ENCODE results near the gene DAND5.

DAND5 gene

DNA sequence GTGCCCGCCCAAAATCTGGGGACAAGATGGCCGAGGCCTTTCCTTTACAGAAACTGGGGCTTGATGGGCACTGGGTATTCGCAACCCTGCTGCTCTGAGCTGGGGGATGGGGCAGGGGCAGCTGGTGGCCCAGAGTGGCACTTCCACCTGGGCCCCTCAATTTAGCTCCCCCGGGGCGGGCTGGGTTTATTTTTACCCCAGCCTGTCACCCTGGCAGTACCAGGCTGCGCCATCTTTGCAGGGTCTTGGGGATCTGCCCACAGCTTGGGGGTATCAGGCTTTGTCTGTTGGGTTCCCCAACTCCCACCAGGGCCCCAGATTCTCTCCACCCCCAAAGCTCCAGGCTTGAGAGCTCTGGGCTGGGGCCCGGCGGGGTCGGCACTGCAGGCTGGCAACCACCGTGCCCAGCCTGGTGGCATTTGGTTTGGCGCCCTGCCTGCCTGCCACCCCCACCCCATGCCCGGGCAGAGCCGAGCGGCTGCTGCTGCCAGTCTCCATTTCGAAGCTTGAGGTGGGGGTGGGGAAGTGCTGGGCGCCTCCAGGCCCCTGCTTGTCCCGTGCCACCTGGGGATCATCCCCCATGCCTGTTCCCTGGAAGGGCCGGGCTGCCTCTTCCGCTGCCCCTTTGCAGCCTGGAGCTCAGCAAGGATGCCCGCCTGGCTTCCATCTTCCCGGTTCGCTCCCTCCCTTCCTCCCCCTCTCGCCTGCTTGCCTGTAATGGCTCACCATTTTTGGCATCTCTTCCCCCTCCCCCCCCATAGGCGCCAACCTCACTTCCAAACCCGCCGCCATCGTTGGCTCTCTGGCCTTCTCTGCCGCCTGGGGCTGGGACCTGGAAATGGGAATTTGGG is 37.3 kb downstream of the DAND5 start:
- Histone ChIP-seq H3K27ac (ENCODE audit: low read depth, low read length) (no peak overlapping the region), H3K9me3 (ENCODE audit: control insufficient read depth, insufficient read depth, low read depth, low read length) (no peaks in the 10 kb centered on the region), H3K9ac (ENCODE audit: low read length) (no peak overlapping the region), H3K4me1 (ENCODE audit: control insufficient read depth, insufficient read depth, low read length) (peaks cover 16% of the 10 kb centered on the region), H3K36me3 (ENCODE audit: control insufficient read depth, insufficient read depth, low read length) (no peaks in the 10 kb centered on the region), H3K27me3 (ENCODE audit: control insufficient read depth, insufficient read depth, low read length) (peaks cover 96% of the 10 kb centered on the region), H3K4me3 (ENCODE audit: low read depth, low read length) (no peak overlapping the region)

DNA sequence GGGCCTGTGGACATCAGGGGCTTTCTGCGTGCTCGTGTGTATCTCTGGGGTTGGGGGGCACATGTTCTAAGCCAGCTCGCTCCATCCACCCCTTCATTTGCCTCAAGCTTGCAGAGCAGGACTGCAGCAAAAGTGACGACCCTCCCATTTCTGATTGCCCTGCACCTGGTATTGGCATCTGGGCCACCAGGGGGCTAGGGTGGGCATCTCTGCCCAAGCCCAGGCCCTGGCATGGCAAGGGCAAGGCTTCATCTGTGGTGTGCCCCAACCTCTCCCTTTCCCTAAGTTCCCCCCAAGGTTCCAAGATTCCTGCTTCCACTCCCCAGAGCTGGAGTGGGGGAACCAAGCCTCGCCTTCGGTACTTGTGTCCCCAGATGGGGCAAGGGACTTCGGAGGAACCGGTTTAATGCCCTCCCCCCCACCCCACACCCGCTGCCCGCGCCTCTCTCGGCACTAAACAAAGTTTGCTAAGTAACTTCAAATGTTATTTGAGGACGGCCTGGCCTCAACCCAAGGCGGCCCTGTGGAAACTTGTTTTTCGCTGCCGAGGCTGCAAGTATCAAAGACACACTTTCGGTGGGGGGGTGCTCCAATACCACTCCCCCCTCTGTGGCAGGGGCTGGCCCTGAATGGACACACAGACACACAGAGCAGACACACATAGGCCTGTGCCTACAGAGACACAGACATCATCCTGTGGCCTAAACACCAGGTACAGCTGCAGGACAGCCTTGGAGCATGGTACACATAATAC is 38.1 kb downstream of the DAND5 start:
- peaks cover 99% of the 10 kb centered on the region for H3K27me3 ChIP-seq (ENCODE audit: control insufficient read depth, insufficient read depth, low read length)
- H3K36me3 ChIP-seq (ENCODE audit: control insufficient read depth, insufficient read depth, low read length) = no peaks in the 10 kb centered on the region
- no peak overlapping the region for H3K4me3 ChIP-seq (ENCODE audit: low read depth, low read length)
- no peaks in the 10 kb centered on the region for H3K9me3 ChIP-seq (ENCODE audit: control insufficient read depth, insufficient read depth, low read depth, low read length)
- H3K4me1 ChIP-seq (ENCODE audit: control insufficient read depth, insufficient read depth, low read length) = peaks cover 19% of the 10 kb centered on the region
- no peak overlapping the region for H3K9ac ChIP-seq (ENCODE audit: low read length)
- H3K27ac ChIP-seq (ENCODE audit: low read depth, low read length) = no peak overlapping the region

DNA sequence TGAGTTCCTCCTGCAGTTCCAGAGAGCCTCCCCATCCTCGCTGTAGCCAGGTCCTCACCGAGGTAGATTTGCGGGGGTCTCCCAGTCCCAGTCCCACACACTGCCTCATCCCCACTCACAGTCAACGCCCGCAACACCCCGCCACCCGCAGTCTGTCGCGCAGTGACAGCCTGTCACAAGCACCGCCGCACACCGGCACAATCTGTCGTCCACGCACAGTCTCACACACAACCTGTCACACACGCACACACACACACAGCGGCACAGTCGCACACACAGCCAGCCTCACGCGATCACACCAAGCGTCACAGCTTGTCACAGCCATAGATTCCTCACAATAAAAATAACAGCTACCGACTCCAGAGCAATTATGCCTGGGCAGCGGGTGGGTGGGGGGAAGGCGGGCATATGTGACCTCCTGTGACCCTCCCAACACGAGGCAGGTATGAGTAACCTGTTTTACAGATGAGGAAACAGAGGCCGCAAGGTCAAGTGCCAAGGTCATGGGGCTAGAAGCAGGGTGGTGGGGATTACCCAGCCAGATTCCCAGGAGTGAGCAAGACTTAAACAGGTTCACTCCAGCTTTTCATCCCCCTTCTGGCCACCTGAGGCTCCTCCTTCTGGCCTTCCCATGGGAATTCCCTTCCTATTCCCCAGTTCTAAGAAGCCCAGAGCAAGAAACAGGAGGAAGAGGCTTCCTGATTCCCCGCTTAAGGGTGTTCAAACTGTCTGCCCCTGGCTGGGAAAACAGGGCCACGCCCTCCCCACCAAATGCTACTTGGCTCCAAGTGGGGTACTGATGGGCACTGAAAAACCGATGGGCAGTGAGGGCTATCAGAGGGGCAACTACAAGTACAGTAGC is 39.8 kb downstream of the DAND5 start:
- peaks cover 33% of the 10 kb centered on the region for H3K4me1 ChIP-seq (ENCODE audit: control insufficient read depth, insufficient read depth, low read length)
- H3K36me3 ChIP-seq (ENCODE audit: control insufficient read depth, insufficient read depth, low read length) = no peaks in the 10 kb centered on the region
- H3K4me3 ChIP-seq (ENCODE audit: low read depth, low read length) = no peak overlapping the region
- no peak overlapping the region for H3K9ac ChIP-seq (ENCODE audit: low read length)
- H3K27ac ChIP-seq (ENCODE audit: low read depth, low read length) = no peak overlapping the region
- peaks cover 99% of the 10 kb centered on the region for H3K27me3 ChIP-seq (ENCODE audit: control insufficient read depth, insufficient read depth, low read length)
- no peaks in the 10 kb centered on the region for H3K9me3 ChIP-seq (ENCODE audit: control insufficient read depth, insufficient read depth, low read depth, low read length)

DNA sequence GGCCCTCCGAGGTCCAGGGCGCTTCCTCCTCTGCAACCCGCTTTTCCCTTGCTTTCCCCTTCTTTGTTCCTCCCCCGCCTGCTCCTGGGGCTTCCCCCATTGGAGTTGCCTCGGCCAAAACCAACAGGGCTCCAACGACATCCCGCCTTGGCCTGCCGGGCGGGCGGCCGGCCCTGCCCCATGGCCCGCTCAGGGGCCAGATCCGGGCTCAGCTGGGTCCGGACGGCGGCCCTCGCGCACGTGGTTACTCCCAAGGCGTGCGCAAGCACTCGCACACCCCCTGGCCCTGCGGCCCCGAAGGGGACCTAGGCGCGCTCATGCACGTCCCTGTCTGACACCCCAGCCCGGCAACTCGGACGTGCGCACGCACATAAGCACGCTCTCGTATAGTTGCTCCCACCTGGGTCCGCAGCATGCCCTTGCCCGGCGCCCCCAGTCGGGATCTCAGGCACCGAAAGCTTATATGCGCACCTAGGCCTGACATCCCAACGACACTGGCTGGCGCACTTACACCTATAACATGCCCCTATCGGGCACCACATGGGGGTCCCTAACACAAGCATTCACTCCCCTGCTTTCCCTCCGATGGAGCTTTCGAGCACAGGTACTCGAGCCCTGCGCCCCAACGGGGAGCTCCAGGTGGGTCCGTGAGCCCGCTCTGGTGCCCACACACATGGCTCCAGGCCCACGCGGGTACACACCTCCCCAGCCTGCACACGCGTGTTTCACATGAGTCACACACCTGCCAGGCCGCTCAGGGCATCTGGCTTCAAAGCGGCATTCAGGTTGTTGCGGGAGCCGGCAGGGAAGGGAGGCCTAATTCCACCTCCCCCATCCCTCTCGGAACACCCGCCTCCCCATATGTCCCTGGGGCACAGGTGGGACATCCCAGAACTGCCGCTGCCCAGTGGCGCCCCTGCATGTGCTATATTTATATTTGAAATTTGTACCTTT is 40.9 kb downstream of the DAND5 start:
- Histone ChIP-seq H3K36me3 (ENCODE audit: control insufficient read depth, insufficient read depth, low read length) (no peaks in the 10 kb centered on the region), H3K4me1 (ENCODE audit: control insufficient read depth, insufficient read depth, low read length) (peaks cover 38% of the 10 kb centered on the region), H3K9ac (ENCODE audit: low read length) (no peak overlapping the region), H3K9me3 (ENCODE audit: control insufficient read depth, insufficient read depth, low read depth, low read length) (no peaks in the 10 kb centered on the region), H3K27me3 (ENCODE audit: control insufficient read depth, insufficient read depth, low read length) (peaks cover 100% of the 10 kb centered on the region), H3K27ac (ENCODE audit: low read depth, low read length) (no peak overlapping the region), H3K4me3 (ENCODE audit: low read depth, low read length) (peak overlapping the region; percentile 36)

DNA sequence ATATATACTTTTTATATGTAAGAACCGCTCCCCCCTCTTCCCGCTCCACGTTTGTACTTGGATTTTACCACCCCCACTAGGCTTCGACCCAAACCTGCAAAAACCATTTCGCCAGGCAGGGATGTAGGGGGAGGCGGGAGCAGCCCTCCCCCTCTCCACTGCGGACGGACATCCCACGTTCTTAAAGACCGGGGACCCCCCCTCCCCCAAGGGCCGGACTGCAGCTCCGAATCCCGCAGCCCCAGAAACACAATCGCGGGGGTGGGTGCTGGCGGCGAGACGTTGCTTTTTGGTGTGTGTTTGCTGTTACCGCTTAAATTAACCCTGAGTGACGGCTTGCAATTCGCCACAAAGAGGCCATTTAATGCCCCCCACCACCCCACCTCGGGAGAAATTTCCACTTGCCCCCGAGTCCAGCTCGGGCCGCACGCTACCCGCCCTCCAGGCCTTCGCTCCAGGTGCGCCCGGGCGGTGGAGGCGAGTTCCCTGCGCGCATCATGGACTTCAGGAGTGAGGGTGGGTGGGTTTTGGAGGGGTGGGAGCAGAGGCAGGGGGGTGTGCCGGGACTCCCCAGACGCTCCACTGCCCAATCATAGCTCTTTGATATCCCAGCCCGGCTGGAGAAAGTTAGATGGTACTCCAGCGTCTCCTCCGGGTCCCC is 41.7 kb downstream of the DAND5 start:
- no peak overlapping the region for H3K9ac ChIP-seq (ENCODE audit: low read length)
- H3K27ac ChIP-seq (ENCODE audit: low read depth, low read length) = no peak overlapping the region
- H3K4me1 ChIP-seq (ENCODE audit: control insufficient read depth, insufficient read depth, low read length) = peaks cover 42% of the 10 kb centered on the region
- peaks cover 100% of the 10 kb centered on the region for H3K27me3 ChIP-seq (ENCODE audit: control insufficient read depth, insufficient read depth, low read length)
- H3K9me3 ChIP-seq (ENCODE audit: control insufficient read depth, insufficient read depth, low read depth, low read length) = no peaks in the 10 kb centered on the region
- no peaks in the 10 kb centered on the region for H3K36me3 ChIP-seq (ENCODE audit: control insufficient read depth, insufficient read depth, low read length)
- H3K4me3 ChIP-seq (ENCODE audit: low read depth, low read length) = peak overlapping the region; percentile 40

DNA sequence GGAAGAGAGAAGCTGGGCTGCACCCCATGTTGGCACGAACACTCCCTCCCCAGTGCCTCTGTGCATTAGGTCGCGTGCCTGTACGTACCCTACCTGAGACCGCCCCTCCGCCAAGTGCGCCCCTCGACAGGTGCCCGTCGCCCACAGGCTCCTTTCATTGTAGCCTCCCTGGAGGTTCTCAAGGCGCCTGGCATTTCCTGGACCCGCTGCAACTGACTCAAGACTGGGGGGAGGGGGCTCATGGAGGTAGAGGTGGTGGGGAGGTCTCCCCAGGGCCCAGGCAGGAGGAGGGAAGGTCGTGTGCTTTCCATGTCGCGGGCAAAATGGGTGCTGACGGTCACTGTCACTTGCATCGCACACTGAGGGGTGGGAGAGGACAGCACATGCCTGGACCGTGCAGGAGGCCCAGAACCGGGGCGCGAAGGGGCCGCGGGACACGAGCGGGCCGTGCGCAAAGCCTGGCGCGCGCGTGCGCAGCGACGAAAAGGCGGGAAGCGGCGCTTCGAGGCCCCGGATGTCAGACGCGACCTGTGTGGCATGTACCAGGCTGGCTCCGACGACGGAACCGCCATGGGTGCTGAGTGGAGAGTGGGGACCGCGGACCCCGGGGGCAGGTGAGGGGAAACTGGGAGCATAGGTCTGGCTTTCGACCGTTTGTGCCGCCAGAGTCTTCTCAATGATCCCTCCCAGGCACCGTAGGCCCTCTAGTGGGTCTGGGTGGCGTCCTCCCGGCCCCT is 42.4 kb downstream of the DAND5 start:
- no peaks in the 10 kb centered on the region for H3K9me3 ChIP-seq (ENCODE audit: control insufficient read depth, insufficient read depth, low read depth, low read length)
- H3K27me3 ChIP-seq (ENCODE audit: control insufficient read depth, insufficient read depth, low read length) = peaks cover 100% of the 10 kb centered on the region
- peak overlapping the region; percentile 40 for H3K4me3 ChIP-seq (ENCODE audit: low read depth, low read length)
- H3K27ac ChIP-seq (ENCODE audit: low read depth, low read length) = no peak overlapping the region
- peaks cover 47% of the 10 kb centered on the region for H3K4me1 ChIP-seq (ENCODE audit: control insufficient read depth, insufficient read depth, low read length)
- no peak overlapping the region for H3K9ac ChIP-seq (ENCODE audit: low read length)
- H3K36me3 ChIP-seq (ENCODE audit: control insufficient read depth, insufficient read depth, low read length) = no peaks in the 10 kb centered on the region

DNA sequence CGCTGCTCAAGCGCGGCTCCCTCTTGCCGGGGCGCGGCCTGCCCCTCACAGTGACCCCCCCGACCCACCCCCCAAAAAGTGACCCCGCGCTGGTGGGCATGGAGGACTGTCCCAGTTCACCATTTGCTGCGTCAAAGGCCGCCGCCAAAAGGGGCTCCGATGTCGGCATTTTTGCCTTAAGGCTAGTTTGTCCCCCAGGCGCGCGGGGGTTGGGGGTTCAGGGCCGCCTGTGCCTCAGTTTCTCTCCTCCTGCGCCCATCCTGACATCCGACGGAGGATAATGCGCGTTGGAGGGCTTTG is 43.0 kb downstream of the DAND5 start:
- peaks cover 100% of the 10 kb centered on the region for H3K27me3 ChIP-seq (ENCODE audit: control insufficient read depth, insufficient read depth, low read length)
- peaks cover 52% of the 10 kb centered on the region for H3K4me1 ChIP-seq (ENCODE audit: control insufficient read depth, insufficient read depth, low read length)
- H3K9ac ChIP-seq (ENCODE audit: low read length) = no peak overlapping the region
- H3K4me3 ChIP-seq (ENCODE audit: low read depth, low read length) = peak overlapping the region; percentile 35
- H3K36me3 ChIP-seq (ENCODE audit: control insufficient read depth, insufficient read depth, low read length) = no peaks in the 10 kb centered on the region
- H3K27ac ChIP-seq (ENCODE audit: low read depth, low read length) = no peak overlapping the region
- no peaks in the 10 kb centered on the region for H3K9me3 ChIP-seq (ENCODE audit: control insufficient read depth, insufficient read depth, low read depth, low read length)

DNA sequence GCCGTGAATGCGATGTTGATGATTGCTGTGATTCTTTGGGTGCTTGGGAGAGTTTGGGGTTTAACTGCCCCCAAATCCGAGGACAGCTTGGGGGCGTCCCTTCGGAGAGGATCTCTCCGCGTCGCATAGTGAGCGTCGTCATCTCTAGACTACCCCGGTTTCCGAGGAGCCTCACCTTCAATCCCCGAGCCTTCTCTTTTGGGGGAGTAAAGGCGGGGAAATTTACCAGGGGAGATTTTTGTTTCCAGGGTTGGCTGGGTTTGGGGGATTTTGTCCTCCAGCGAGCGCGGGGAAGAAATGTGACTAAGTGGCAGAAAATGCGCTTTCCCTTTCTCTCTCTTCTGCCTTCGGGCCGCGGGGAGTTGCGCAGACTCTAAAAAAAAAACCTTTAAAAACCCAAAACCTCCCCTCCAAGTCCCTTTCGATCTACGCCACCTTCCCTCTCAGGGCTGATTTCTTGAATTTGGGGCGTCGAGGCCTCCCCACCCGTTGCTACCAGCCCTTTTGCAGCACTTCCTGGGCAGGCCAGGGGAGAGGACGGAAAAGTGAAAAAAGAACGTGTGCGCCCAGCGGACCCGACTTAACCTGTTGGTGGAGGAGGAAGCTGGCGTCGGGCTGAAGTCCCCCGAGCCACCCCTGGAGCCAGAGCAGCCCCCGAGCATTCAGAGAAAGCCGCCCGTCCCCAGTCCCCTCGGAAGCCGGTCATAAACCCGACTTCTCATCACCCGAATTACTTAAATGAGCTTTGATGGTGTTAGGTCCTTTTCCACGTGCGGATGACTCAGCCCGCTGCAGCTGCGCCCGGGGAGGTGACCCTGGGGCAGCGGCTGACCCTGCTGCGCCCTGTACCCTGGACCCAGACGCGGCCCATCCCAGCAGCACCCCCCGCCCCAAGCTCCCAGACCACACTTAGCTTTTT is 43.6 kb downstream of the DAND5 start:
- no peak overlapping the region for H3K9ac ChIP-seq (ENCODE audit: low read length)
- H3K4me1 ChIP-seq (ENCODE audit: control insufficient read depth, insufficient read depth, low read length) = peaks cover 58% of the 10 kb centered on the region
- peak overlapping the region; percentile 35 for H3K4me3 ChIP-seq (ENCODE audit: low read depth, low read length)
- H3K36me3 ChIP-seq (ENCODE audit: control insufficient read depth, insufficient read depth, low read length) = no peaks in the 10 kb centered on the region
- H3K27ac ChIP-seq (ENCODE audit: low read depth, low read length) = no peak overlapping the region
- no peaks in the 10 kb centered on the region for H3K9me3 ChIP-seq (ENCODE audit: control insufficient read depth, insufficient read depth, low read depth, low read length)
- peaks cover 100% of the 10 kb centered on the region for H3K27me3 ChIP-seq (ENCODE audit: control insufficient read depth, insufficient read depth, low read length)

DNA sequence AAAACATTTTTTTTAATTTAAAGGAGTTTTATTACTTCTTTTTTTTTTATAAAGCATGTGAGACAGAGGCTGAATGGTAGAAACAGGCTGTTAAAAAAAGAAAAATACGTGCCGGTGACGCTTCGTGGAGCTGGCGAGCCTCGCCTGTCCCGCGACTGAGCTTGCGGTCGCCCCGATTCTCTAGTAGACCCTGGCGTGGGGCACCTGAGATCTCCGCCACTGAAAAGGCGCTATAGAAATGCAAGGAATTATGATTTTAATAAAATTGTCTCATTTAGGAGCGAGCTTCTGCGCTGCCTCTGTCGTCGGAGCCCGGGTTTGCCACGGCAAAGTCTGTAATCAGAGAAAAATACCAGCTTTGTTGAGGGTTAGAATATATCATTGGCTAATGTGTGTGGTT is 44.3 kb downstream of the DAND5 start:
- H3K9me3 ChIP-seq (ENCODE audit: control insufficient read depth, insufficient read depth, low read depth, low read length) = no peaks in the 10 kb centered on the region
- H3K9ac ChIP-seq (ENCODE audit: low read length) = no peak overlapping the region
- H3K36me3 ChIP-seq (ENCODE audit: control insufficient read depth, insufficient read depth, low read length) = no peaks in the 10 kb centered on the region
- no peak overlapping the region for H3K27ac ChIP-seq (ENCODE audit: low read depth, low read length)
- peaks cover 100% of the 10 kb centered on the region for H3K27me3 ChIP-seq (ENCODE audit: control insufficient read depth, insufficient read depth, low read length)
- peak overlapping the region; percentile 6; the same call in 1 of the 2 replicates for H3K4me3 ChIP-seq (ENCODE audit: low read depth, low read length)
- H3K4me1 ChIP-seq (ENCODE audit: control insufficient read depth, insufficient read depth, low read length) = peaks cover 63% of the 10 kb centered on the region

All from HUES6 (cell line).